BE2C (cell line): ENCODE measurements around the gene KIF6.

Experiments used
- DNase-seq: peaks from one replicate; pipeline ENCODE4 v3.0.0-alpha.2; 2020
- H3K27me3 ChIP-seq: fragments of 250-450 bp; sonication (Bioruptor Pico); 2 replicates; pipeline ENCODE4 v1.5.1; 2020; ENCODE audit warnings: mild to moderate bottlenecking
- H3K36me3 ChIP-seq: fragments of 250-450 bp; sonication (Bioruptor Pico); 2 replicates; pipeline ENCODE4 v1.5.1; 2020; ENCODE audit warnings: mild to moderate bottlenecking
- H3K4me1 ChIP-seq: fragments of 250-450 bp; sonication (Bioruptor Pico); 2 replicates; pipeline ENCODE4 v1.5.1; 2020
- H3K4me3 ChIP-seq: 2 replicates; pipeline ENCODE4 v1.5.1; 2011; ENCODE audit warnings: low read depth, low read length
- H3K9me3 ChIP-seq: fragments of 250-450 bp; sonication (Bioruptor Pico); 2 replicates; pipeline ENCODE4 v1.5.1; 2020
- CTCF ChIP-seq: IDR thresholded peaks from 2 replicates; pipeline ENCODE4 v1.5.1; 2012; ENCODE audit warnings: mild to moderate bottlenecking, low read depth, low read length

Gene KIF6

GRCh38 chr6:39563566-39564311, 161.5 kb downstream of the KIF6 start:
- DNase-seq: no peak
- no peaks in the 10 kb centered on the region for H3K9me3 ChIP-seq
- H3K27me3 ChIP-seq: no peaks in the 10 kb centered on the region; the same call in 1 of the 2 replicates
- no peak overlapping the region for H3K4me3 ChIP-seq
- H3K36me3 ChIP-seq: no peaks in the 10 kb centered on the region
- TF ChIP-seq CTCF: no peak
- no peaks in the 10 kb centered on the region for H3K4me1 ChIP-seq

GRCh38 chr6:39561536-39562266, 163.5 kb downstream of the KIF6 start:
- DNase-seq: no peak
- Histone ChIP-seq H3K27me3 (no peaks in the 10 kb centered on the region; the same call in 1 of the 2 replicates), H3K4me1 (no peaks in the 10 kb centered on the region), H3K9me3 (no peaks in the 10 kb centered on the region), H3K36me3 (no peaks in the 10 kb centered on the region), H3K4me3 (no peak overlapping the region)
- TF ChIP-seq CTCF: no peak

GRCh38 chr6:39560915-39561314, 164.3 kb downstream of the KIF6 start:
- H3K36me3 ChIP-seq: no peaks in the 10 kb centered on the region
- no peak for TF ChIP-seq CTCF
- no peak overlapping the region for H3K4me3 ChIP-seq
- H3K4me1 ChIP-seq: no peaks in the 10 kb centered on the region
- no peaks in the 10 kb centered on the region; the same call in 1 of the 2 replicates for H3K27me3 ChIP-seq
- H3K9me3 ChIP-seq: no peaks in the 10 kb centered on the region
- DNase-seq: no peak

GRCh38 chr6:39558591-39559190, 166.5 kb downstream of the KIF6 start:
- H3K4me3 ChIP-seq: no peak overlapping the region
- no peak for DNase-seq
- no peak for TF ChIP-seq CTCF
- H3K27me3 ChIP-seq: no peaks in the 10 kb centered on the region
- no peaks in the 10 kb centered on the region for H3K4me1 ChIP-seq
- no peaks in the 10 kb centered on the region for H3K36me3 ChIP-seq
- no peaks in the 10 kb centered on the region for H3K9me3 ChIP-seq

GRCh38 chr6:39558079-39558478, 167.1 kb downstream of the KIF6 start:
- no peak for DNase-seq

More at GRCh38 chr6:39558079-39558478, 167.1 kb downstream of the KIF6 start:
- Histone ChIP-seq H3K4me3 (no peak overlapping the region), H3K36me3 (no peaks in the 10 kb centered on the region), H3K27me3 (no peaks in the 10 kb centered on the region; the same call in 1 of the 2 replicates), H3K9me3 (no peaks in the 10 kb centered on the region), H3K4me1 (no peaks in the 10 kb centered on the region)
- no peak for TF ChIP-seq CTCF
